Effector CD4-positive, alpha-beta T cell (primary cell): ENCODE measurements around the gene FOXC1.

Source experiments
- DNase-seq: peaks from one replicate; pipeline ENCODE4 v3.0.0-alpha.2; 2020

Gene FOXC1

DNA sequence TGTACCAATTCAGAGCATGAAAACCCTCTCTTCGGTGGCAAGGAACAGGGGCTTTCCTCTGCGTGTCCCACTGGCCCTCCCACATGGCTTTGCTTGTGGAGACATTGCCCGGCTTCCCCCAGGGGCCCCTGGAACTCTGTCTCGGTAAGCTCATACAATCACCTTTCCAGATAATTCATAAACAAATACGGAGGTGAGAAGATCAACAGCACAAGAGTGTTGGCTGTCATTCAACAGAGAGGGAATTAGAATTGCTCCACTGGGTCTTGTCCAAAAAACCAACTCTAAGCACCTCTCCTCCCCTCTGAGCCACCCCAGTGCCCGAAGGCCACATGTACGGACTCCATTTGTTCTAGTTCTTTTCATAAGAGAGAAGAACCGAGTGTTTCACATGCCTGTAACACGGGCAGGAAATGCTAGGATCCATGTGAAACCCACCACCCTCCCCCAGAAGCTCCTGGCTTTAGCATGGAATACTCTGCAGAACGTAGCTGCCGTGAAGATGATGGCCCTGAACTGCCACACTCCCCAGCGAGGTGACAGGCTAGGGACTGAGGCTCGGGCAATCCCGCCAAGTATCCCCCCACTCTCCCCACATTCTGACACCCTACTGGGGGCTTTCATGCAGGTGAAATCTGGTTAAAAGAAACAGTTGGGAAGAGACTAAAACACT is 24.6 kb upstream of the FOXC1 start:
- no peak for DNase-seq

DNA sequence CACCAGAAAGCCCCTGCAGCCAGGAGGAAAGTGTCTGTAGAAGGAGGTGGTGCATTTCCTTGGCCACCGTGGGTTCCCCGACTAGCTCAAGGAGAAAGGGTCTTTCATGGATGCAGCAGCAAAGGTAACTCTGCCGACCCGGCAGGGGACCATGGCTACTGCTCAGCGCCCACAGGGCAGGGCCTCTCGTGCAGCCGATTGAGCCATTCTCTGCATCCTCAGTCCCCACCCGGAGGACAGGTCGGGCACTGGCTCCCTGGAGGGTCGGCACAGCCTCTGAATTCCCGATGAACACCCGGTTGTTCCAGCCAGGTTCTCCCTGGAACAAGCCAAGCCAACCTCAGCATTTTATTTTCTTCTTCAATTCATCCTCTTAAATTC is 24.1 kb upstream of the FOXC1 start:
- DNase-seq = no peak

DNA sequence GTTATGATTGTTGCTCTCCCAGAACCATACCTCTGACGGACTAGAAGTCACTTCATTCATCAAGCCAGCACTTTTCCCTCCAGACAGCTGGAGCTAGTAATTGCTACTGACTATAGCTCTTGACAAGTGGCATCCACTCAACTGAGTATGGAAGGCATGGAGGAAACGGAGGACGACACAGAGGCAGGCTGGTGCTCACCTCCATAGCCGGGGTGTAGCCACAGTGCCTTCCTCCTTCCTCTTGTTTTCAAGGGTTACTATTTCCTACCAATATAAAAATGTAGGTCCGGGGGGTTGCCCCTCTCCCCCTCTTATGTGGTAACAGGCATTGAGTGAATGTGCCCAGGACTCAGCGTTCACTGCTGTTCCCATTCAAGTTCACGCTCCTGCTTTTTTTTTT is 23.5 kb upstream of the FOXC1 start:
- no peak for DNase-seq

DNA sequence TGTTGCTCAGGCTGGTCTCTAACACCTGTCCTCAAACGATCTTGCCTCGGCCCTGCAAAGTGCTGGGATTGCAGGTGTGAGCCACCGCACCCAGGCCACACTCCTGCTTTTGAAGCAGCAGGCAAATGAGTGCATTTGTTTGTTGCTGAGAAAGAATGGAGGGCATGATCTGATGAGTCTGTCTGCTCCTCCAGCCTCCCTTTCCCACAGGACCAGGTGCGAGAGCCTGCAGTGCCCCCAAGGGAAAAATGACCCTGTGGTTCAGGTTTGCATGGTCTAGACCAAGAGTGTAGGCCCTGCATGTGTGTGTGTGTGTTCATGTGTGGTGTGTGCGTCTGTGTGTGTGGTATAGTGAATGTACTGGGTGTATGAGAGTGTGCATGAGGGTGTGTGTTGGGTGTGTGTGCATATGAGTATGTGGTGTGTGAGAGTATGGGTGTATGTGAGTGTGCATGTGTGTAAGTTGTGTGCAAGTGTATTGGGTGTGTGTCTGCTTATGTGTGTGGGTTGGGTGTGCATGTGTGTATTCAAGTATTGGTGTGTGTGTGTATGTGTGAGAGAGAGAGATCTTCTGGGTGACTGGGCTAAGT is 22.8 kb upstream of the FOXC1 start:
- no peak for DNase-seq

DNA sequence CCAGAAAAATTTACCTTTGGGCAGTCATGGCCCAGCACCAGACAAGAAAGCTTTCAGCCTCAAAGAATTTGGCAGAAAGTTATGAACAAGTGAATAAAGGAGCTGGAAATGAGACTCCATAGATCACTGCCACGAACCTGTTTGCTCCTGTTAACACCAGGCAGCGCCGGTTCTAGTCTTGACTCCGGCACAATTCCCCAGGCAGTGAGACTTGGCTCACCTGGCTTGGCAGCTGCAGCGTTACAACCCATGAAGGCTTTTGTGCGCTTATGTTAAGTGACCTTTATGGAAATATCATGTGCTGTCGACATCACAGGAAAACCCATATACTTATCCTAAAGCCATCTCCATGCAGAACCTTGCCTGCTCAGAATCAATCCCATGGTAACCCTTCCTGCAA is 22.2 kb upstream of the FOXC1 start:
- no peak for DNase-seq

DNA sequence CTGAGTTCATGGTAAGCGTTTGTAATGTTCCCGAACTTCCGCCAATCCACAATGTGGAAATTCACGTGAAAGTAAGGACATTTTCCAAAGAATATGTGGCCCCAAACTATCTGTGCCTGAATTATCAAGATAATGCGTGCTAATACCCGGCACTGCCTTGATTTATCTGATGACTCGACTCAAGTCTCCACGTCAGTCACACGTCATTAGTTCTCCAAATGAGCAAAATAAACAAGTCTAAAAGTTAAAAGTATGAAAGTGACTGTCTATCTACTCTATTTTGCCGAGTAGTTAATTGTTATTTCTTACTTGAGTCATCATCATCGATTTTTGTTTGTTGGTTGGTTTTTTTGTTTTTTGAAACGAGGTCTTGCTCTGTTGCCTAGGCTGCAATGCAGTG is 21.7 kb upstream of the FOXC1 start:
- no peak for DNase-seq

DNA sequence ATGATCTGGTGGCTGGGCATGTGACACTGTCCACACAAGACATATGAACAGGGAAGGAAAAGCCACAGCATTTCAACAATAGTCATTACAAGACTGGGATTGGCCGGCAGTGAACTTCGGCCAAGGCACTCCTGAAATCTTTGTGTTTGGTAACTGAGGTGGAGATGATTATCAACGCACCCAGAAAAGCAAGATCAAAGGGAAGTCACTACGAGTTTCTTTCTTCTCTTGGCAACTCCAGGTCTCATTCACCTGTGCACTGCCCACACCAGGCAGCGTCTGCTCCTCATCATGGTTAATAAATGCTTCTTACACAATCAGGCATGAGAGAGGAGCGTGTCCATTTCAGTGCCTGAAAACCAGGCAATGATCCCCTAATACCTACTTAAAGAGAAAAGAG is 20.5 kb upstream of the FOXC1 start:
- no peak for DNase-seq

DNA sequence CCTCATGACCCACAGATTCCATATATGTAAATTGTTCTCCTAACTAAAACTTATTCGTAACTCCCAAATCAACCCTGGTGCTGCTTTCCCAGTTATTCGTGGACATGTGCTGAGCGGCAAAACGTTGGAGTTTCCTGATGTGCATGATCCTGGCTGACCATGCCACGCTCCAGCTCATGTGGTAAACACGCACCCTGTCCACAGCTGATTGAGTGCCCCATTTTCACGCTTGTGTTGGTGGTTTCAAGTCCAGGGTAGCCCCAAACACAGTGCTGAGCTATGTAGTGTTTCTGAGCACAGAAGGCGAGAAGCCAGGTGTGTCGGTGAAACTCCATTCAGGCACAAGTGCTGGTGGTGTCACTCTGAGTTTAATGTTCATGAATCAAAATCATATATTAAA is 19.1 kb upstream of the FOXC1 start:
- DNase-seq = no peak

DNA sequence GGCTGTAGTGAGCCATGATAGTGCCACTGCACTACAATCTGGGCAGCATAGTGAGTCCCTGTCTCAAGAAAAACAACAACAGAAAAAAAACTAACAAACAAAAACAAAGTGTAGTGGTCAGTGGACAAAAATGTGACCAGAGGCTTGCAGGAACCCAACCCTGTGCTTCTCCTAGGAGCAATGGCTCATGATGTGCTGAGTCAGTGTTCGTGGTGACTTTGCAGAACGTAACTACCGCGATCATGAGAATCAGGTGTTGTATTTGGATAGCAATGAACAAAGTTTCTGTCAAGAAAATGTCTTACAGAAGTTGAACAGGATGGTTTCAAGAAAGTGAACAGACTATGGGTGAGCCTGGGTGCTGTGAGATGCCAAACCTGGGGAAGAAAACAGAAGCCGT is 18.5 kb upstream of the FOXC1 start:
- no peak for DNase-seq

DNA sequence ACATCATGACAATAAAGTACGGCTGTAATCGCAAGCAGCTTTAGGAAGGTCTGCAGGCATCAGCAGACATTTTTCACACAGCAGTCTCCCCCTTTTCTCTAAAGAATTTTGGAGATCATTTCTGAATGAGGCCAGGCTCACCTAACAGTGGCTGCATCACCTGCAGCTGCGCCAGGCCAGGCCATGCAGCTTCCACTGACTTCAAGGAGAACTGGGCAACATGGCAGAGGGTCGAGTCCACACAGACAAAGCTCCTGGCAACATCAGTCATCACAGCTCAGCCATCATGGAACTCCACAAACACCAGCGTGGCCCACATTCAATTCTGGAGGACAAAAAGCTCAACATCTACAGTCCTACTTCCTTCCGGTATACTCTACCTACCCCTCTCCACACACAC is 17.8 kb upstream of the FOXC1 start:
- no peak for DNase-seq

DNA sequence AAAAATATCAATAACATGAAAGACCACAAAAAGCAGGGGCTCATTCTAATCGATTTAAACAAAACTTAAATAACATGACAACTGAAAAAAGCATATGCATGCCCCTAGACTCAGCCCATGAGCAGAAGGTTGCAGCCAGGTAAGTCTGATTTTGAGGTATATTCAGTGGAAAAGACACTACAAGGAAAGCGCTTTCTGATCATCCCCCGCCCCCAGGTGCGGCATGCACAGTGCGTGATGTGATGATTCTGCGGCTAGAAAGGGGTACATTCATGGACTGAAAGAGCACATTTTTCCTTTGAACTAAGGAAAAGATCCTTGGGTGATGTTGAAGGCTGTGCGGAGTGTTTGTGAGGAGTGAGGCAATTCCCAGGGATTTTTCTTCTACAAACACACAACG is 16.9 kb upstream of the FOXC1 start:
- DNase-seq = no peak

DNA sequence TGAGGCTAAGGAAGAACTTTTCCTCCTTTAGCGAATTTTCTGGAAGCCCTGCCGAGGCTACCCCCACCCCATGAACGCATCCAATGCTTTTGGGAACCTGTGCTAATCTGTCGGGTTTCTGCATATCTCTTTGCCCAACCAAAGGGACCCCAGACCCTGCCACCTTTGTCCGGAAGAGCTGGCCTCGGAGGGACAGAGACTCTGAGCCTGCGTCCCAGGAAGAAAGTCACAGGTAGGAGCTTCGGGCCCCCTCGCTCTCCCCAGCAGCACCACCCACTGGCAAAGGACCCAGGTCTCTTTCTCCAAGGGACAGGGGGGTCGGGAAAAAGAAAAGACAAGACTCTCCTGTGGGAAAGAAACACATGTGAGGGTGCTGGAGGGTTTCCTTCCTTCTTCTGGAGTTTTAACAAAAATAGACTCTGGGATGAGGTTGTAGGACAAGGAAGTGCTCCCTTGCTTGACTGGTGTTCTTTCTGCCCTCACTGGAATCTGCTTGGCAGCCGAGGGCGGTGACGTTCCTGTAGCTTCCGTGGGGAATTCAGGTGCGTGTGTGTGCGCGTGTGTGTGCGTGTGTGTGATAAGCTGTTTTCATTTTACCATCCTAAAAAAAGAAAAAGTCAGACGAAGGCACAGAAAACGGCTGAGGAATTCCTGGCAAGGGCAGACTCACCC is 16.3 kb upstream of the FOXC1 start:
- no peak for DNase-seq

DNA sequence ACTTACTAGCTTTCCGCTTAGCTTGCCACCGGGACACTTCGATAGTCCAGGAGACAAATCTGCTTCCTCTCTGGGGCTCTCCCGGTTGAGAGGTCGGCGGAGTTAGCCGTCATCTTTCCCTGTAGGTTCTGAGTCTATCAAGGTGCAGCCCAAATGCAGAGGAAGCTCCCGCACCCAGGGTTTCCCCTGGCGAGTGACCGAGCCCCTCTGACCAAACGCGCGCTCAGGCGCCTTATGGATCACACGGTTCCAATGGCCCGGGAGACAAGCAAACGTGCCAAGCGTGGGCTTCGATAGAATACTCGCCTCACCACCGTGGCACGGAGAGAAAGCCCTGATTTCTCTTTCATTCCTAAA is 15.8 kb upstream of the FOXC1 start:
- no peak for DNase-seq

DNA sequence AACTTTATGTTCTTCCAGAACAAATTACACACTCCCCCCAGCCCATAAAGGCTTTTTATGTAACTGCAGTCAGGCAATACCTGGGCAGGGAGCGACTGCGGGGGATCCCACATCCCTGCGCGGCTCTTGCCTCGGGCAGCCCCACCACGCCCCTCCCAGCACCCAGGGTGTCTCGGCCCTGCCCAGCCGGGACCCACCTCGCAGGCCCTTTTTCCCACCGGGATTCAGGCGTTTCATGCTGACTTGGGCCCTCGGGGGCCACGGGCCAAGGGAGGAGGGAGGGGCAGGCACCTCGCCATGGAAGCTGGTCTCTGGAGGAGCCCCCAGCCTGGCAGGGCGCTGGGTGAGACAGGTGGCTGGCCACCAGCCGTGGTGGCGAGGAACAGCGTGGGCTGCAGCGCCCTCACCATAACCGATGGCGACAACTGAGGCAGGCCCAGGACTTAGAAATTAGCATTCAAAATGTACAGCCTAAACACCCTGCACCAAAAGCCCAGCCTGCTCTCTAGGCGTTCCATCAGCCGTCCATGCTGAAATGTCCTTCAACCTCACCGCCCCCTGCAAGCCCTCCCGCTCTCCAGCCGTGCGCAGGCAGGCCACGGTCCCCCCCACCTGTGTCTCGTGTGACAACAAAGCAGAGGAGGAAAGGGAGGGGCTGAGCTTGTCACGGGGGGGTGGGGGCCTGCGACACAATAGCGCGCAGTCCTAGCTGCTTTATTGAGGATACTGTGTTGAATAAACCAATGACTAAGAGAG is 15.1 kb upstream of the FOXC1 start:
- DNase-seq = no peak

DNA sequence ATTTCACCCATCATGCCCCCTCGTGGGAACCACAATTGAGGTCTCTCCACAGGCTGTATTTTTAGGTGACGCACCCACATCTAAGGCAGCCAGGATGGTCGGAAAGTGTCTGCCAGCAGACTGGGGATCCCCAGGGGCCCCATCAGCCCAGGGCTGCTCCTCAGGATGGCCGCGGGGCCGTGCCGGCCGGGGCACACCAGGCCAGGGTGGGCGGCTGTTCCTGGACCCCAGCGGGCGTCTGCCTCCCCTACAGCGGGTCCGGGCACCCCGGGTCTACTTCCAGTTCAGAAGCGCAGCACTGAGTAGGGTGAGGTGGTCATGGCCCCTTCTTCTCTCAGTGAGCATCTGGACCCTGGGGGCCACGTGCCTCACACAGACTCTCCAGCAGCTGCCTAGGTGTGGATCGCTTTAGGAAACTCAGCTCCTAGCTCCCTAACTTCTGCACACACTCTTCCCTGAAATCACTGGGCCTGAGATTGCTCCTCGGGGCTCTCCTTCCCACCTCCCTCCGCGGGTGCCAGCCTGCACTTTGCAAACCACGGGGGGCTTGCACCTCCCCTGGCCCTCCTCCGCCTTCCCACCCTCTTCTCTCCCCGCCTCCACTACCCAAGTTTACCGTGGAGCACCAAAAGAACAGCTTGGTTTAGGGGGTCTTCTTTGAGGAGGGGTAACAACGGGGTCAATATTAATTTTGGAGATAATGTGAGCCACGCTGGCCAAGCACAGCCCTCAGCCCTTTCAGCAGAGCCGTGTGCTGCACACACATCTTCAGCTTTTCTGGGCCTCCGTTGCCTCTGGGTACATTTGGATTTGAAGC is 14.2 kb upstream of the FOXC1 start:
- DNase-seq = no peak

DNA sequence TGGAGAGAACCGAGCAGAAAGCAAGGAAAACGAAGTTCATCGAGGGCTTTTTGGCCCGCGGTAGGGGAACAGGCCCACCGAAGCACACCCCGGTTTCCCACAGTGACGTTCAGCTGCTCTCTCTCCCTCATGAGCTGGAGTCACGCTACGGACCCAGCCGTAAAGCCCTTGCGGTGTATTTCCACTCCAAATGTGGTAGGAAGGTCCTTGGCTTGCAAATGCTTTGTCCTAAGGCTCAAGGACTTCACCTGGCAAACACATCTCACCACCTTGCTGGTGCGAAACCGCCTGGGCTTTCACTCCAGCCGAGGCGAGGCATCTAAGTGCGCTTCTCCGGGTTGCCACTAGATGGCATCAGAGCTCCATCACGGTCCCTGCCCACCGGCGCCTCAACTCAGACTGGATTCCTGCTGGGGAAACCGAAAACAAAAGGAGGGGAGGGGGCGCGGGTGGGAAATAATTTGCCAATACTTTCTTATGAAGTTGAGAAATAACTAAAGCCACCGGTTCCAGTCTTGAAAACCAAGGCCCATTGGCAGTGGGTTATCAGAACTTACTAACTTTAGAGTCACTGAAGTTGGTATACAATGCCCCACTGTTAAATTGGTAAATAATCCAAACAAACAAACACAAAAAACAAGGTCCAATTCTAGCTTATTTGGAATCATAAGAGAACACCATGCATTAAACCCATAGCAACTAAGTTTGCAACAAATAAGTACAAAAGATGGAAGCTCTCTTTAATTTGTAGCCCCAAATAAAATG is 13.4 kb upstream of the FOXC1 start:
- DNase-seq = peak; percentile 49

DNA sequence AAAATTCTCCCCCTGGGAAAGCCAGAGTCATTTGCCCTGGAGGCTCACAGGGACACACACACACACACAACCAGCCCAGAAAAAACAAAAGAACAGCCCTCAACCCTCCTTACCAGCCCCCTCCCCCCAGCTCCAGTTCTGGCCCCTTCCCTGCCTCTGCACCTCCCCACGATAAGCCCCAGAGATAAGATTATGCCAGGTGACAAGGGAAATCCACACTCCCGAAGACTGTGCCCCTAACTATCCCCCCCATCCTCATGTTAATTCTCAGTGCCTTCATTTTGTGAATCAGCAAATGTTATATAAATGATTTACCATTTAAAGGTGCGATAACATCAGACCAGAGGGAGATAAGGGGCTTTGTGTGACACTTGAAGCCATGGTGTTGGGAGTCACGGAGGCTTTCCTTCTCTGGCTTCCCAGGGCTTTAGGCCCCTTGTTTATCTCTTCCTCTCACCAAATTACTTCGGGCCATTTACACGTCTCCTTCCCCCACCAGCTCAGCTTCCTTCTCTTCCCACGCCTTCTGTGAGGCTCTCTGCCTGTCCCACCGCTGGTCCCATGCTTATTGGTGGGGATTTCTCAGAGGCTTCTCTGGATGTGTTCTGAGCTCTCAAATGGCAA is 12.5 kb upstream of the FOXC1 start:
- DNase-seq = no peak

DNA sequence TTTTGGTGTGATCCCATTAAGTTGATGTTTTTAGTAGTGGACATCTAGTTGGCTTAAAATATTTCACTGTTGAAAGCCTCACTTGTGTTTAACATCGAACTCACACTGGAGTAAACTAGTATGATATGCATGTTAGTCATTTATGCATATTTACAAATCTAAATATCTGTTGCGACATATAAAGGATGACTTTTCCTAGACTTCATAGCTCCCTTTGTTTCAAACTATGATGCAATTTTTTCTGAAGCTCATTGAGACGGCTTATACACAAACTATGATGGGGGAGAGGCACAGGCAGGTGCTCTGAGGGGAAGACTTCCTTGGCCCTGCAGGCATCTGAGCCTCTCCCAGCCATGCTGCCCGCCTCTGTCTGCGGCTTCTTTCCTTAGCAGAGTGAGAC is 11.8 kb upstream of the FOXC1 start:
- no peak for DNase-seq

DNA sequence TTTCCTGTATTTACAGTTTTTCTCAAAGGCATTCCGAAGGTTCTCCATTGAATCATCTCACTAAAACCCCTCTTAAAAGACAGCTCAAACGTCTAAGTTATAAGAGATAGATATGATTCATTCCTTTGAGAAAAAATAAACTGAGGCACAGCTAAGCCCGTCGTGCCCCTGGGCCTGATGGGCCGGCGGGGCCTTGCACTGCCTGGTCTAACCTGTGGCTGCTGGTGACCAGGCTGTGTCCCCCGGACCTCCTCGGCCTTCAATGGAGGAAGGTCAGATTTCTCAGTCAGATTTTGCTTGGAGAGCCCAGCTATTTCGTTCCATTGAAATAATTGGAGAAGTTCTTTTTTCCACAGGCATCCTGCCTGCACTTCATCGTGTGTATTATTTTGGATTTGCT is 11.3 kb upstream of the FOXC1 start:
- no peak for DNase-seq

DNA sequence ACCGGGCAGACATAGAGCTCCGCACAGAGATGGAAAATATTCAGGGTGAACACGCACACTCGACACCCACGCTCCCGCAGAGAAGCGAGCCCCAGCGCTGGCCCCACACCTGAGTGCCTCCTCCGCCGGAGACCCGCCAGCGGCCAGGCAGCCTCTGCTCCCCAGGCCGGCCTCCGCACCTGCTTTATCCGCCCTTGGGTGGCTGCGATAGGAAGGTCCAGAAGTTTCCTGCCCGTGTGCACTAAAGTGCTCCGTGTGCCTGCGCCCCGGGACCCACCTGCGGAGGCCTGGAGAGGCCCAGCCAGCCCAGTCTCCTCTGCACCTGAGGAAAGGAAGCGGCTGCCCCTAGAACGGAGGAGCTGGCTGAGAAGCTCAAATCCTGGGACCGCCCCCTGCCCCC is 10.8 kb upstream of the FOXC1 start:
- DNase-seq = no peak

DNA sequence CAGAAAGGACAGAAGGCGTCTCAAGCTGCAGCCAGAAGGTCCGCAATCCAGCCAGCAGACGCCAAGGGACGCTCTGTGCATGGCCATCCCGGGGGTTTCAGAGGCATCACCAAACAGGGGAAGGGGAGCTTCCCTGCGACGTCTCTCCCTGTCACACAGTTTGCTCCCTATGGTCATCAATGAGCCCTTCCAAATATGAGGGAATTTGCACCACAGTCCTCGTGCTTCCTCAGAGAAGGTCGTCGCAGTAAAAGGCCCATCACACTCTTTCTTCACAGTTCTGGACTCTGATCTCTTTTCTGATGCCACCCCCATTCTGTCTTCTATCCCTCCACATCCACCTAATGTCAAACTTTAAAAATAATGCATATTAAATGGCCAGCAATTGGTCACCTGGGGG is 10.2 kb upstream of the FOXC1 start:
- DNase-seq = no peak
